Activated T-cell treated with anti-CD3 and anti-CD28 coated beads, Interleukin-2, amount 50 U/mL, for 4 hours (primary cell): ENCODE results near the gene AHDC1. TPM values are rescaled to one million over a fixed set of nuclear protein-coding genes. Genes with fewer than 3 reads are reported as not detected.
A peak's percentile ranks its signal among the peaks of the same experiment; 100 is the strongest.
"Not testable (repeated sequence)": the region's sequence is repeated elsewhere in the genome, so short reads cannot be mapped to it uniquely, and the experiment has no call there.

Experiments used
- ATAC-seq, 2 donors: fragments of 200-7000 bp; cut with Tn5 transposase; one replicate each; pipeline ENCODE4 v1.10.0; 2021
- DNase-seq: peaks from one replicate; pipeline ENCODE4 v3.0.0-alpha.2; 2020
- H3K27me3 Mint-ChIP-seq: one replicate; pipeline ENCODE4 v1.8.0; 2021; ENCODE audit warnings: low read depth, mixed read lengths
- H3K36me3 Mint-ChIP-seq: one replicate; pipeline ENCODE4 v1.8.0; 2022; ENCODE audit warnings: mixed read lengths; ENCODE audit not compliant: insufficient read depth
- H3K4me1 Mint-ChIP-seq: one replicate; pipeline ENCODE4 v1.8.0; 2021; ENCODE audit warnings: low read depth, mixed read lengths
- H3K4me3 Mint-ChIP-seq: one replicate; pipeline ENCODE4 v1.8.0; 2021; ENCODE audit warnings: mild to moderate bottlenecking, moderate library complexity, mixed read lengths
- H3K9me3 Mint-ChIP-seq: one replicate; pipeline ENCODE4 v1.8.0; 2021; ENCODE audit warnings: mixed read lengths
- total RNA-seq, 3 donors: library from RNA; stranded (reverse); gene quantifications; one replicate each; pipeline ENCODE4 v1.2.1, GENCODE V29; 2021

Gene AHDC1
- total RNA-seq: 1 to 10 TPM; 7.6 to 9.4 (median 8.6) TPM

GRCh38 chr1:27603681-27604578, at the start of gene AHDC1:
AHDC1 (minus strand) TSS chr1:27604144; CDS start chr1:27552115, 52,029 bp downstream.
- Mint-ChIP-seq H3K9me3 (no peaks in the 10 kb centered on the region), H3K4me3 (peak within 1 kb of the TSS; percentile 92), H3K36me3 (no peaks in the 10 kb centered on the region), H3K27me3 (no peaks in the 10 kb centered on the region), H3K4me1 (peaks cover 46% of the 10 kb centered on the region)
- ATAC-seq (peak; percentile 88 to 89), DNase-seq (peak; percentile 87)

- Mint-ChIP-seq H3K36me3 (no peaks in the 10 kb centered on the region), H3K9me3 (no peaks in the 10 kb centered on the region), H3K4me1 (peaks cover 10% of the 10 kb centered on the region), H3K4me3 (no peak overlapping the region), H3K27me3 (no peaks in the 10 kb centered on the region)
- no peak for DNase-seq
- ATAC-seq: no peak
These were observed 48.3 kb upstream of the AHDC1 start for GRCh38 chr1:27652111-27652864.

- no peaks in the 10 kb centered on the region for H3K9me3 Mint-ChIP-seq
- H3K36me3 Mint-ChIP-seq: no peaks in the 10 kb centered on the region
- no peak for DNase-seq
- H3K27me3 Mint-ChIP-seq: no peaks in the 10 kb centered on the region
- ATAC-seq: no peak
- H3K4me3 Mint-ChIP-seq: no peak overlapping the region
- peaks cover 10% of the 10 kb centered on the region for H3K4me1 Mint-ChIP-seq
These were observed 46.7 kb upstream of the AHDC1 start for GRCh38 chr1:27650539-27651175.

- DNase-seq (no peak), ATAC-seq (no peak)
- Mint-ChIP-seq H3K4me3 (no peak overlapping the region), H3K4me1 (peaks cover 10% of the 10 kb centered on the region), H3K9me3 (no peaks in the 10 kb centered on the region), H3K36me3 (no peaks in the 10 kb centered on the region), H3K27me3 (no peaks in the 10 kb centered on the region)
These were observed 46.2 kb upstream of the AHDC1 start for GRCh38 chr1:27650171-27650538.

GRCh38 chr1:27649306-27649635, 45.3 kb upstream of the AHDC1 start:
- DNase-seq: no peak
- Mint-ChIP-seq H3K4me1 (peaks cover 11% of the 10 kb centered on the region), H3K4me3 (no peak overlapping the region), H3K9me3 (no peaks in the 10 kb centered on the region), H3K27me3 (no peaks in the 10 kb centered on the region), H3K36me3 (no peaks in the 10 kb centered on the region)
- ATAC-seq: no peak

GRCh38 chr1:27648602-27649305, 44.8 kb upstream of the AHDC1 start:
- ATAC-seq (no peak), DNase-seq (no peak)
- Mint-ChIP-seq H3K4me3 (no peak overlapping the region), H3K36me3 (no peaks in the 10 kb centered on the region), H3K27me3 (no peaks in the 10 kb centered on the region), H3K4me1 (peaks cover 17% of the 10 kb centered on the region), H3K9me3 (no peaks in the 10 kb centered on the region)

- no peak for ATAC-seq
- H3K4me1 Mint-ChIP-seq: peaks cover 21% of the 10 kb centered on the region
- H3K36me3 Mint-ChIP-seq: no peaks in the 10 kb centered on the region
- DNase-seq: no peak
- no peak overlapping the region for H3K4me3 Mint-ChIP-seq
- H3K27me3 Mint-ChIP-seq: no peaks in the 10 kb centered on the region
- no peaks in the 10 kb centered on the region for H3K9me3 Mint-ChIP-seq
These were observed 43.4 kb upstream of the AHDC1 start for GRCh38 chr1:27647328-27647727.

- Mint-ChIP-seq H3K4me3 (no peak overlapping the region), H3K36me3 (no peaks in the 10 kb centered on the region), H3K9me3 (no peaks in the 10 kb centered on the region), H3K4me1 (peaks cover 21% of the 10 kb centered on the region), H3K27me3 (no peaks in the 10 kb centered on the region)
- ATAC-seq (no peak), DNase-seq (no peak)
These were observed 42.7 kb upstream of the AHDC1 start for GRCh38 chr1:27646676-27647075.

GRCh38 chr1:27645071-27645415, 41.1 kb upstream of the AHDC1 start:
- no peaks in the 10 kb centered on the region for H3K27me3 Mint-ChIP-seq
- ATAC-seq (no peak), DNase-seq (no peak)
- H3K4me1 Mint-ChIP-seq: peaks cover 15% of the 10 kb centered on the region
- no peaks in the 10 kb centered on the region for H3K36me3 Mint-ChIP-seq
- H3K9me3 Mint-ChIP-seq: no peaks in the 10 kb centered on the region
- no peak overlapping the region for H3K4me3 Mint-ChIP-seq

- DNase-seq (no peak), ATAC-seq (no peak)
- Mint-ChIP-seq H3K4me3 (no peak overlapping the region), H3K36me3 (no peaks in the 10 kb centered on the region), H3K27me3 (no peaks in the 10 kb centered on the region), H3K9me3 (no peaks in the 10 kb centered on the region), H3K4me1 (peaks cover 12% of the 10 kb centered on the region)
These were observed 40.6 kb upstream of the AHDC1 start for GRCh38 chr1:27644369-27645070.

GRCh38 chr1:27643600-27644368, 39.8 kb upstream of the AHDC1 start:
- Mint-ChIP-seq H3K4me1 (peaks cover 14% of the 10 kb centered on the region), H3K27me3 (no peaks in the 10 kb centered on the region), H3K9me3 (no peaks in the 10 kb centered on the region), H3K36me3 (no peaks in the 10 kb centered on the region), H3K4me3 (no peak overlapping the region)
- DNase-seq: peak; percentile 67
- peak; percentile 96 for ATAC-seq

- H3K4me3 Mint-ChIP-seq, H3K36me3 Mint-ChIP-seq, H3K9me3 Mint-ChIP-seq, DNase-seq, ATAC-seq, H3K27me3 Mint-ChIP-seq: not testable (repeated sequence)
- peaks cover 31% of the 10 kb centered on the region for H3K4me1 Mint-ChIP-seq
These were observed 36.6 kb upstream of the AHDC1 start for GRCh38 chr1:27640514-27640913.

GRCh38 chr1:27638805-27639204, 34.9 kb upstream of the AHDC1 start:
- no peaks in the 10 kb centered on the region for H3K27me3 Mint-ChIP-seq
- no peaks in the 10 kb centered on the region for H3K36me3 Mint-ChIP-seq
- ATAC-seq: no peak
- H3K4me1 Mint-ChIP-seq: peaks cover 36% of the 10 kb centered on the region
- DNase-seq: no peak
- no peaks in the 10 kb centered on the region for H3K9me3 Mint-ChIP-seq
- no peak overlapping the region for H3K4me3 Mint-ChIP-seq
